ENCODE measurements around the gene BEGAIN.

BEGAIN gene

DNA sequence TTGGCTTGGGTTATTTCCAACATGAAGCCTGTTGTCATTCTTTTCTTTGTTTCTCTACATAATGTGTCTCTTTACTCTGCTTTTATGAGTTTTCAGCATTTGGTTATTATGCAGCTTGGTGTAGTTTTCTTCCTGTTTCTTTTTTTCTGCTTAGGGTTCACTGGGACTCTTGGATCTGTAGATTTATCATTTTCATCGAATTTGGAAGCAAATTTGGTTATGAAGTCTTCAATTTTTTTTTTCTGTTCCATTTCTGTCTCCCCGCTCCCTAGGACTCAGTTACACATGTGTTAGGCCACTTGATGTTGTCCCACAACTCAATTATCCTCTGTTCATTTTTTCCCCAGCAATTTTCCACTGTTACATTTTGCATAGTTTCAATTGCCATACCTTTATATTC, 13.8 kb upstream of the BEGAIN start:
- no peak for DNase-seq (ENCODE audit: low spot score)

DNA sequence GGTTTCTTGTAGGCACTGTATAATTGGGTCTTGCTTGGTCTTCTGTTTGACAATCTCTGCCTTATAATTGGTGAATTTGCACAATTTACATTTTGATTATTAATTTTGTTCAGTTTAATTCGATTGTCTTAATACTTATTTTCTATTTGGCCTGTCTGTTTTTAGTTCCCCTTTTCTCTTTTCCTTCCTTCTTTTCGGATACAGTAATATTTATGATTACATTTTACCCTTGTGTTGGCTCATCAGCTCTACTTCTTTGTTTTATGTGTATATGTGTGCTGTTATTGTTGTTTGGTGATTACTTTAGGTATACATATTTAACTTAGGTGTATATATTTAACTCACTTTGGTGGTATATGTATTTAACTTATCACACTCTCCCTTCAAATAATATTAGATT, 12.8 kb upstream of the BEGAIN start:
- no peak for DNase-seq (ENCODE audit: low spot score)

DNA sequence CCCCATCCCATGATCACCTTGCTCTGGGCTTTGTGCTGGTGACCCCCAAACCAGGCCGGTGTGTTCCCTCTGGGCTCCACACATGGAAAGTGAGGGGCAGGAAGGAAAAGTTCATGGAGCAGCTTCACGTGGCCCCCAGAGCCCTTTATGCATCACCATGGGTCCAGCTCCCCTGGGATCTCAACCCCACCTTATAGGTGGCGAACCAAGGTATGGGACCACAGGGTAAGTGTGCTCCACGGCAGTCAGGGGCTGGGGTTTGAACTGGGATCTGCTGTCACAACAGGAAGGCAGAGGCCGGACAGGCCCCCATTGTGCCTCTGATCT, 7.4 kb upstream of the BEGAIN start:
- DNase-seq (ENCODE audit: low spot score): no peak

DNA sequence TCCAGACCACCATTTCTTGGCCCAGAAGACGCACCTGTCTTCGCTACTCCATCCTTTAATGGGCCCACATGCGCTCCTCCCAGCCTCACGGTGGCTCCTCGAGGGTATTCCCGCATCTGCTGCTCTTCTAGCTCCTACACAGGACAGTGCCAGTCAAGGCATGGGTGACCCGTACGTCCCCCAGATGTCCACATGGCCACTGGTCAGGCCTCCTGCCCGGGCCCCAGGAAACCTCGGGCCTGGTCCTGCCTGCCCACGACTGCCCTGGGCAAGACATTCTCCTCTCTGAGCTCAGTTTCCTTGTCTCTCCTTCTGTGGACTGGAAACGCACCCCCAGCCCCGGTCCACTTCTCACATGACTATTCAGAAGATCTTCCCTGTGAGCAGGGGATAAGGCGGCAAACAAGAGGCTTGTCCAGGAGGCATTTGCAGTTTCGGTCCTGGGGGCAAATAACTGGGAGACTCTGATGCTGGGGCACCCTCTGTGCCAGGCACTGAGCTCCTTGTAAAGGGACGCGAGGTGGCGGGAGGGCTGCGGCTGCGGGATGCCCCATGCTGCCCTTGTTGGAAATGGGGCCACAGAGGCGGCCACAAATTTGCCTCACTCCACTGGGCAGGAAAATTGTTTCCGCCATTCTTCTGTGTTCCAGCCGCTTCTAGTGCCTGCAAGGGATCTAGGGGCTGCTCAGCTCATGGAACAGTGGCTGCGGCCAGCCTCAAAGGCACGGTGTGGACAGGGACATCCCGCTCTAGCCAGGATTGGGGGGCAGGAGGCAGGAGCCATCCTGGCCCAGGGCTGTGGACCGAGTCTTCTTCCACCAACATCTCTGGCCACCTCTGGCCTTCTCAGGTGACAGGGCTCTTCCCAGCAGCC, 6.8 kb upstream of the BEGAIN start:
- no peak for DNase-seq (ENCODE audit: low spot score)

DNA sequence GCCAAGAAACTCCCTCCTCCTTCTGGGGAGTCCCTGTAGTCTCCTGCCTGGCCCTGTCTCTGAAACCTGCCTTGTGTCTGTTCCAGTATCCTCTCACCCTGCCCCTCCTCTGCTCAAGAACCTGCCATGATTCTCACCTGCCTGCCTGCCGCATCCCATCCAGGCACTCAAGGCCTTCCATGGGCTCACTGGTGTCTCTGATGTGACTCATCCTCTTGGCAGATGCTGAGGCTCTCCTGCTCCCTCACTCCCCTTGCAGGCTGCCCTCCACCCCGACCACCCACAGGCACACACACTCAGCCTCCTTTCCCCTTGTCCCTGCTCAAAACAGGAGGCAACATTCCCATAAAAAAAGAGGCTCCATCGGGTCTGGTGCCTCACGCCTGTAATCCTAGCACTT, 5.8 kb upstream of the BEGAIN start:
- no peak for DNase-seq (ENCODE audit: low spot score)

DNA sequence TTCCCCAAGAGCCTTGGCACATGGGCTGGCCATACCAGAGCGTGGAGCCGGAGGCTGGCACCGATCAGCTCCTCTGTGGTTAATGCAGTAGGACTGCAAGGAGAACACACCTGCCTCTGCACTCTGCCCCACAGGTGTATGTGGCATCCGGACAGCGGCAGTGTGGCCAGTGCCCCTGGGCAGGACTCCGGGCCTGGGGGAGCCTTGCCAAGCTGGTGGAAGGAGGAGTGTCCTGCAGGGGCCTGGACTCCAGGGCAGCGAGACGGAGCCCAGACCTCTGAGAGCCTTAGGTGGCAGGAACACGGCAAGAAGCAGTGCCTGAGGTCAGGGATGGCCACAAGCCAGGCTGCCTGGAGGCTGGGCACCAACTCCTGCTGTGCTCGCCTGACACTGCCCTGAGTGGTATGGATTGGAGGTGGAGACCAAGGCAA, 5.3 kb upstream of the BEGAIN start:
- DNase-seq (ENCODE audit: low spot score): no peak

DNA sequence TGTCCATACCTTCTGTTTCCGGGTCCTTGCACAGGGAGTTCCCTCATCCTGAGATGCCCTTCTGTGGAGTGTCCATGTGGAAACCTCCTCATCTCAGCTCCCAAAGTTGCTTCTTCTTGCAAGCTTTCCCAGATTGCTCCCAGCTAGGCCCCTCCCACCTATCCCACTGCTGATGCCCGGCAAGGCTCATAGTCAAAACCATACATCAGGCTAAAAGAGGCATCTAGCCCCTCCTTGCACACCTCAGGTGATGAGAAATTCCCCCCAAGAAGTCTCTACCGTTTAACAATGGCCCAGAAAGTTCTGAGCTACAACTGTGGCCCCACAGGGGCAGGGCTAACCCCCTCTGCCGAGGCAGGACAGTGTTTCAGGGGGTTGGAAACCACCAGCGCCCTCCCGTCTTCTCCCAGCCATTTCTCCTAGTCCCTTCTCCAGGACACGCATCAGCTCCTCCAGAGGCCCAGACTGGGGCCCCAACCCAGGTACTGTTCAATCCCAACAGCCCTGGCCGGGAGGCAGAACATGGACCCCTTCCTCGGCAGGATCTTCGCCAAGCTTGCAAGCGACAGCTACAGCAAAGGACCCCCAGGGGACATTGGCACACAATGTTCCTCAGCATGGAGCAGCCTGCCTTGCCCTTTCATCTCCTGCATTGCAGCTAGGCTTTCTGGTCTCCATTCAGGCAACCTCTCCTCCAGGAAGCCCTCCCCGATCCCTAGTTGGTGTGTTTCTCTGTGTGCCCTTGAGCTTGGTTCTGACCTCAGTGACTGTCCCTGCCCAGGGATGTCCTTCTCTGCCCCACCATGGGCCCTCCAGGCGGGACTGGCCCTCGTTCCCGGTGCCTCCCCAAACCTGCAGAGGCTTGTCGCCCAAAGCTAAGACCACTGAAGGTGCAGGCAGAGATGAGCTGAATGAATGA, 4.5 kb upstream of the BEGAIN start:
- no peak for DNase-seq (ENCODE audit: low spot score)

DNA sequence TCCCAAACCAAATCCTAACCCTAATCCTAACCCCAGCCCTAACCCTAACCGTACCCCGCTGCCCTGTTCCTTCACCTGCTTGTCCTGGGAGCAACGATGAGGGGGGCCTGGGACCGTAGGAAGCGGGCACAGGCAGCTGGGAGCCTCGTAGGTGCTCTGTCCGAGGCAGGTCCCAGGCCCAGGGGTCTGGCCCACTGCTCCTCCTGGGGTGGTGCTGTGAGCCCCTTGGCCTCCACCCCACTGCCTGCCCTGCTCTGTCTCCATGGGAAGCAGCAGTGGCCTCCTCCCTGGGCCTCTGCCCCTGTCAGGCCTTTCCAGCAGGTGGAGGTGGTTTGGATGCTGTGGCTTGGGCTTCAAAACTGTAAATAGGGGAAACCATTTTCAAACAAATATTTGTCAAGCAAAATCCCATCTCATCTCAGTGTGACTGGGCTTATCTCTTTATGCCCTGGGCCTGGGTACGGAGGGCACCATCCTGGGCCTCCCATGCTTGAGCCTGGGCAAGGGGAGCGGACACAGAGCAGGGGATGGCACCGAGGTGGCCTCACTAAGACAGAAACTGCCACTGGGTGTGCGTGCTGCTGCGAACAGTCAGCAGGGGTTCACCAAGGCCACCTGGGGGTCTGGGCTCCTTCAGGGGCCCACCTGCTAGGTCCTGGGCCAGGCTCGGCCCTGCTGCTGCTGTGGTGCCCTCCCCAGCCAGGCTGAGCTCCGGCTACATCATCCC, 3.7 kb upstream of the BEGAIN start:
- DNase-seq (ENCODE audit: low spot score): no peak

DNA sequence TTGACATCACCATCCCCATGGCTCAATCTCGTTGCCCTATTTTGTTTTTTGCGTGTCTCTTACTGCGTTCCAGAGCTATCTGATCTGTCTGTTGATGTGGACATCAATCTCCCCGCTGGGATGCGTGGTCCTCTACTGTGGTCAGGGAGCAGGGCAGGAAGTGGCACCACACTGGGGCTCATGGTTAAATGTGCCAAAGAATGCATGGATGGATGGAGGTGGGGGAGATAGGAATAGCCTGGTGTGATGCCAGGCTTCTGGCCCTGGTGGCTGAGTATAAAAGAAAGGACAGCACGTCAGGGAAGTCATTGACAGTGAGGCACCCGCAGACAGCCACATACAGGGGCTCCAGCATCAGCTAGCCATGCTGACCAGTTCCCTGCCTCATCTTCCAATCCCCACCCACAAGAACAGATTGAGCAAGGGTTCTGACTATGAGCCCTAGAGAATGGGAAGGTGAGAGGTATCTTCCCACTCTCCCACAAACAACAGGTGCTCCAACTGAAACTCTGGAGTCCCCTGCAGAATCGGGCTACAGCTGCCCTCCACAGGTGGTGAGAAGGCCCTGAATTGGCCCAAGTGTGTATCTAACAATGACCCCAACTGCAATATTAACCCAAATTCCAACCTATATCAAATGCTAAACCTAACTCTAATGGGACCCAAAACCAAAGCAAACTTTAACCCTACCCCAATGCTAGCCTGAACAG, 2.7 kb upstream of the BEGAIN start:
- no peak for DNase-seq (ENCODE audit: low spot score)

DNA sequence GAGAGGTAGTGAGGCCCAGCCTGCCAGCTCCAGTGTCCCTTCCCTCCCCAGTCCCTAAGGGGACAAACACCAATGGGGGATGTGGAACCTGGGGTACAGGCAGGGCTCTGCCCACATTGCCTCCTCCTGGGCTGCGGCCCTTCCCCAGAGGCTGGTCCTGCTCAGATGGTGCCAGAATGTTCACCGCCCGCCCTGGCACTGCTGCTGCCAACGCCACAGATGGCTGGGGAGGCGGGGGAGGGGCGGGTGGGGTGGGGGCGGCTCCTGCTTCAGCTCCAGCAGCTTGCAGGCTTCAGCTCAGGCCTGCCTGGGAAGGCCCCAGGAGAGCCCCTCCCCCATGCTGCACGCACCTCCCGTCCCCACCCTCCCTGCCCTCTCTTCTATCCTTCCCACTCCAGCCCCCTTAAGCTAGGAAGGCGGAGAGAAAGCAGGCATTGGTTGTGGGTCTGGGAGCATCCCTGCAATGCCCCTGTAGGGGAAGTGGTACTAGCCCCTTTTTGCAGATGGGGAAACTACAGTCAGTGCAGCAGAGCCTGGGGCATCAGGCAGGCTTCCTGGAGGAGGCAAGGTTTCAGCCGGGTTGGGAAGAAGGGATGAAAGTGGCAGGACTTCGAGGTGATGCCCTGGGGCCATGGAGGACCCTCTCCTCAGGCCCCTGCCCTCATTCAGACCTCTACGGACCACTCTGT, 2.0 kb upstream of the BEGAIN start:
- no peak for DNase-seq (ENCODE audit: low spot score)

DNA sequence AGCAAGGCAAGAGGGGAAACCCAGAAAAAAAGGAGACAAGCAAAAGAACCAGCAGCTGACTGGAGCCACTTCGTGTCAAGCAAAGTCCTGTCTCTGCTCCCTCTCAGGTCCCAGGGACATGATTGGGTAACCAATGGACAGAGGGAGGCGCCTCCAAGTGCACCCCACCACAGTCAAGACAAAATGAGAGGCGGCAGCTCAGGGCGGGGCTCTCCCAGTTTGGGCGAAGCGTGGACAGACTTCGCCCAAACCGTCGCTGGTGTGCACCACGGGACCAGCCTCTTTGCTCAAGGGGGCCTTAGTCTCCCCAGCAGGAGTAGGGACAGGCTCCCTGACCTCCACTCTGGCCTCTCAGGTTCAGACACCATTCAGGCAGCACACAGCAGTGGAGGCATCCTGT, 1.5 kb upstream of the BEGAIN start:
- no peak for DNase-seq (ENCODE audit: low spot score)

DNA sequence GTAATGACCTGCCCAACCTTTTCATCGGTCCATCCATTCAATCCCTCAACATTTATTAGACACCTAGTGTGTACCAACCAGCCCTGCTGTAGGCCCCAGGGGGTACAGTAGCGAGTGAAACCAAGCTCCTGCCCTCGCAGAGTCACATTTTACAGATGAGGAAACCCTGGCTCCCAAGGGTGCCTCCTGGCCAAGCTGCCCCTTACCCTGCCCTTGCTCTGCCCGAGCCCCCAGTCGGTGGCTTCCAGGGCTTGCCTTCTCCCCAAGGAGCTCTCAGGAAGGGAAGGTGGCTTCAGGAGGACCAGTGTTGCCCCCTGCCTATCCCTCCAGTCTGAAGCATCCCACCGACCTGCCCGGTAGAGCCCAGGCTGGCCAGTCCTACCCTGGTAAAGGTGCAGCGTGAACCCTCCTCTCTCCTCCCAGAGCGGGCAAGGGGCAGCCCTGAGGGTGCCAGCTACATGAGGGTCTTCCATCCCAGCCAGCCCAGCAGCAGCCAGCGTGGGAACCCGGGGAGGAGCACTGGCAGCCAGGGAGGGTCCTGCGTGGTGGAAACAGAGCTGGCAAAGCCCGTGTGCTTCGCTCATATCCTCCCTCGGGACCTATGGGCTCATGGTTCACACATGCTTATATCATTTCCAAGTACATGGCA, 670 bp upstream of the BEGAIN start:
- DNase-seq (ENCODE audit: low spot score): no peak

DNA sequence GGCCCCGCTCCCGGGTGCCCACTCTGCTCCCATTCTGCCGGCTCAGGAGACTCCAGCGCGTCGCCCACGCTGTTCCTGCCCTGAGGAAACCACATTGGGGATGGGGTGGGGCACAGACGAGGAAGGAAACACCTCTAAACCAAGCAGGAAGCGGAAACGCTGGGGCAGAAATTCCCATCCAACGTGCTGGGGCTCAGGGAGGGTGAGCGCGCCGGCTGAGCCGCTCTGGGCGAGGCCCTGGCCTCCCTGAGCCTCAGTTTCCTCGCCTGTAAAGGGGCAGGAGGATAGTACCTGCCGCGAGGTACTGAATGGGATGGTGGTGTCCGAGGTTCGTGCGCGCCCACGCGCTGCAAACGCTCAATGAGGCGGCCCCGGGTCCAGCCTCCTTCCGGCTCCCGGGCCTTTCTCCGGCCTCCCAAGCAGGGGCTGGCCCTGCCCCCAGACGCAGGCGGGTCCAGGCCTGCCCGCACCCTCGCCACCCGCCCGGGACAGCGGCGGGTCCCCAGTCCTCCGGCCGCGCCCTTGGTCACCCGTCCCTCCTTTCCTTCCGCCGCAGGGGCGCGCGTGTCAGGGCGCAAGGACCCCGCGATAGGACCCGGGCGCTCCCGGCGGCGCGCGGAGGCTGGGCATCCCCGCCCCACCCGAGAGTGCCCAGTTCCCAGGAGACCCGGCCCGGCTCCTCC, 673 bp downstream of the BEGAIN start:
- DNase-seq (ENCODE audit: low spot score): no peak

DNA sequence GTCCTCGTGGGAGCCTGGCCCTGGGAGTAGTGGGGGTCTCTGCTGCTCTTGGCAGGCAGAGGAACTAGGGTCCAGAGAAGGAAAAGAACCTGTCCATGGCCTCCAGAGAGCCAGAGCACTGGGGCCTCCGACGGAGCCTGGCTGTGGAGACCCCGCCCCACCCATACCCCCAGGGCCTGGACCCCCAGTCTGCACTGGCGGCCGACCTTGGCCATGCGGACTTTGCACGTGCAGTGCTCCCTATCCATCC, 1.1 kb downstream of the BEGAIN start:
- no peak for DNase-seq (ENCODE audit: low spot score)

DNA sequence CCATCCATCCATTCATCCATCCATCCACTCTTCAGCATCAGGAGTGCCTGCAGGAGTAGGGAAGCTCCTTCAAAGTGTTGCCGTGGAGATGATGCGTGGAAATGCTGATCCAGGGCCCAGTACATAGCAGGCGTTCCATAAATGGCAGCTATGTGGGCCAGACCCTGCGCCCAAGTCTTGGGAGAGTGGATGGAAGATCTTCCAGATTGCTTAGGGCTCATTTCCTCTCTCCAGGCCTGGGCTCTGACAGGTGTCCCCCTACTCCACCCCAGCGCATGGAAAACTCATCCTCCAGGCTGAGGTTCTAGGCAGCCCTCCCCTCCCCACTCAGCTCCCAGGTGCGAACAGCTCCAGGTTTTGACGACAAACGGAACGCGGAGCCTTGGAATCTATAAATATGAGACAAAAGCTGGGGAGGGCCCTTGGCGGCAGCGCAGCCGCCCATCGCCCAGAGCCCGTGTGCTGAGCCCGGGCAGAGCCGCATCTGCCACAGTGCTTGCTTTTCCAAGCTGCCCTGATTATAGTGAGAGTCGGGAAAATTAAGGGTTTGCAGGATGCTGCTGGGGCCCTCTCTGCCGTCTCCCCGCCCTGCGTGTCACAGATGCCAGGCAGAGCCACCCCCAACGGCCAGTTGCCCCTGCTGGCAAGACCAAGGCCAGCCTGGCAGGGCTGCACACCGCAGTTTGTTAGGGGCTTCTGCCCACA, 1.6 kb downstream of the BEGAIN start:
- DNase-seq (ENCODE audit: low spot score): no peak

DNA sequence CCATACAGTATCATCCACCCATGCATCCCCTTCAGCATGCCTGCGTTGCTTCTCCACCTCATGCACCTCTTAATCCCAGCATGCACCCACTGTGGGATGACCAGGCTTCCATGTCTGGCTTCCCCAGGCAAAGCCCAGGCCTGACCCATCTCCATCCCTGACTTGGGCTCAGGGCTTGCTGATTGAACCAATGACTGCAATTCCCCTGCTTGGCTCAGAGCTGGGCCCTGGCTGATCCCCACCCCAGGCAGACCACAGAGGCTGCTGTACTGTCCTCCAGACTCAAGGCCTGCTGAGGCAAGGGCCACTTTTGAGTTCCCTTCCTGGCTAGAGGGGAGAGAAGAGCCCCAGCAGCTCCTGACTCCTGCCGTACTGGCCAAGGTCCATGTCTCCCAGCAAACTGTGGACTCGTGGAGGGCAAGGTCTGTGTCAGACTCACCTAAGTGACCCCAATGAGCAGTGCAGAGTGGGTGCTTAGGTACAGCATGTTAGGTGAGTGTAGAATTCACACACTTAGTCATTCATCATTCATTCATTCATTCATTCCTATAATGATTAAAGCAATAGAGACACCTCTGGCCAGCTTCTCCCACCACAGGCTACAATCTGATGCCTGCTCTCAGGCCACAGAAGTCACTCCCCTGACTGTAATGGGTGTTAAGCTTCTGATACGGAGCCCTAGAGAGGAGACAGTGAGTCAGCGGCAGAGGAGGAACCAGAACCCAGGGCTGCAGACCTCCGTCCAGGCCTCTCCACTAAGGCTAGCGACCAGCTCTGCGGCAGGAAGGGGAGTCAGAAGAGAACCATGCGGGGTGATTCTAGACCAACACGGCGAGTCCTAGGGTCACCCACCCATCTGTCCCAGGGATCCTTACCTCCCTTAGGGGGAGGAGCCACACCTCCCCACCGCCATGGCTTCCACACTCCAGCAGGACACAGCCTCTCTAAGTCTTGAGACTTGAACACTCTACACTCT, 2.9 kb downstream of the BEGAIN start:
- DNase-seq (ENCODE audit: low spot score): no peak

DNA sequence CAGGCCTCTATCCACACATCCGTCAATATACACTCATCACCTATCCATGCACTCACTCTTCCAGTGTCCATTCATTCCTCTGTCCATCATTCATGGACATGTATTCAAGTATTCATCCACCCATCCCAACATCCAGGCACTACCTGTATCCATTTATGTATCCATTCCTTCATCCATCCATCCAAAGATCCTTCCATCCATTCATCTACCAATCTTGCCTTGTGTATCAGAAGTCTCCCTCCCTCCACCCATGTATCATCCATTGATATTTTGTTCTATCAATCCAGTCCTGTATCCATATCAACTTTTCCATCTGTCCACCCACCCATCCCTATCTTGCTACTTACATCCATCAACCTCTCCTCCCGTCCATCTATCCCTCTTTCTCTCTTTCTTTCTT, 4.0 kb downstream of the BEGAIN start:
- DNase-seq (ENCODE audit: low spot score): no peak

DNA sequence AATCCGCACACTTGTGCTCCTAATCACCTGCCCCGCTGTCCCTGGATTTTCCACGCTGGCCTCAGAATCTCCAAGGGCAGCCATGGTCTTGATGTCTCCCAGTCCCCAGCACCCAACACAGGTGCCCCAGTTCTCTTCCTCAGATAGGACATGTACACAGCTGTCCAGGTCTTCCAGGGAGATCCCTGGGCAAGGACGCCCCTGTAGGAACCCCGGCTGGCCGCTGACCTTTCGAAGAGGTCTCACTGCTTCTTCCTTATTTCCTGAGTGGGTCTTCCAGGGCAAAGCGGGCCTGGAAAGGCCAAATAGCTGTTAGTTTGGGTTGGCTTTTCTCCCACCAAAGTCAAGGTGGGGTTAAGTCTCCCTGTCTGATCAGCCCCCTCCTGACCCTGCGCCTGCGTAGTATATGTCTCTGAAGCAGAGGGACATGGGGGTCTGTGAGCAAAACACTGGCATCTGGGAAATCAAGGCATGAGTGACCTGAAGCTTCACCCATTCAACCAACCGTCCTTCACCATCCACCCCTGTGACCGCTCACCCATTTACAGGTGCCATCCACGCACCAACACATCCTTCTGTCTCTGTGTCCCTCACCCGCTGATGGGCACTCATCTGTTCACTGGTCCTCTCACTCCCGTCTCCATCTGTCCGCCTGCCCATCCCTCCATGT, 4.6 kb downstream of the BEGAIN start:
- DNase-seq (ENCODE audit: low spot score): no peak

All from NAMALWA (cell line).